ENCODE measurements around the gene PARD3. TPM values are rescaled to one million over a fixed set of nuclear protein-coding genes. Genes with fewer than 3 reads are reported as not detected.
A peak's percentile ranks its signal among the peaks of the same experiment; 100 is the strongest.
"Not testable (repeated sequence)": the region's sequence is repeated elsewhere in the genome, so short reads cannot be mapped to it uniquely, and the experiment has no call there.

The PARD3 gene
- total RNA-seq, 3 donors from 2014 or later, result 39.5 to 87.9 (median 47.0) TPM

DNA sequence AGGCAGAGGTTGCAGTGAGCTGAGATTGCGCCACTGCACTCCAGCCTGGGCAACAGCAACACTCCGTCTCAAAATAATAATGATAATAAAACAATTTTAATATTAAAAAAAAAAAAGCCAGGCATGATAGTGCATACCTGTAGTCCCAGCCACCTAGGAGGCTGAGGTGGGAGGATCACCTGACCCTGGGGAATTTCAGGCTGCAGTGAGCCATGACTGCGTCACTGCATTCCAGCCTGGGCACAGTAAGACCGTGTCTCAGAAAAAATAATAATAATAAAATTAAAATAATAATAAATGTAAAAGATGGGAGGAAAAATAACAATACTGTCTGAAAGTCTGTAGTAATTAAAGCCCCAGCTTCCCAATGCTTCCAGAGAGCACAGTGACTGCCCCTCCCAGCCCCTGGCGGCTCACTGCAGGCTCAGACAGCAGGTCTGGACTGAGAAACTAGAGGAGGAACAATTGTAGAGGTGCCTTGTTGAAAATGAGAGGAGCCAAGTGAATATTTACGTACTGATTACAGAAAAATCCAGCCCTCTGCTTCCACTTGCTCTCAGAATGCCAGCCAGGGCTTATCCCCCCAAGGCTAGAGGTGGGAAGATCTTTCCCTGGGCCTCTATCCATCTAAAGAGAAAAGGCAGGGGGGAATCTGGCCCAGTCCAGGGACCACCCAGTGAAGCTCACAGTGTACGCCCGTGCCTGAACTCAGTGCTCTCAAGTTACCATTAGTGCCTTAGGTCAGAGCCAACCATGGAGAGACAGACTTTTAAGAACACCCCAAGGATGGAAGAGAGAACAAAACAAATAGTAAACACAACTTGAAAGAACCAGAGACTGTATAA lies 112.8 kb downstream of the PARD3 start:
- Histone ChIP-seq H3K4me3 (no peak overlapping the region), H3K36me3 (ENCODE audit: low read depth) (no peaks in the 10 kb centered on the region), H3K9me3 (no peaks in the 10 kb centered on the region), H3K4me1 (ENCODE audit: low read depth) (no peaks in the 10 kb centered on the region)
- DNase-seq, result no peak
- ATAC-seq, result no peak
- intact Hi-C loops (cut with DNase I, micrococcal nuclease), result no loop called here
- TF ChIP-seq, protein P1, sequence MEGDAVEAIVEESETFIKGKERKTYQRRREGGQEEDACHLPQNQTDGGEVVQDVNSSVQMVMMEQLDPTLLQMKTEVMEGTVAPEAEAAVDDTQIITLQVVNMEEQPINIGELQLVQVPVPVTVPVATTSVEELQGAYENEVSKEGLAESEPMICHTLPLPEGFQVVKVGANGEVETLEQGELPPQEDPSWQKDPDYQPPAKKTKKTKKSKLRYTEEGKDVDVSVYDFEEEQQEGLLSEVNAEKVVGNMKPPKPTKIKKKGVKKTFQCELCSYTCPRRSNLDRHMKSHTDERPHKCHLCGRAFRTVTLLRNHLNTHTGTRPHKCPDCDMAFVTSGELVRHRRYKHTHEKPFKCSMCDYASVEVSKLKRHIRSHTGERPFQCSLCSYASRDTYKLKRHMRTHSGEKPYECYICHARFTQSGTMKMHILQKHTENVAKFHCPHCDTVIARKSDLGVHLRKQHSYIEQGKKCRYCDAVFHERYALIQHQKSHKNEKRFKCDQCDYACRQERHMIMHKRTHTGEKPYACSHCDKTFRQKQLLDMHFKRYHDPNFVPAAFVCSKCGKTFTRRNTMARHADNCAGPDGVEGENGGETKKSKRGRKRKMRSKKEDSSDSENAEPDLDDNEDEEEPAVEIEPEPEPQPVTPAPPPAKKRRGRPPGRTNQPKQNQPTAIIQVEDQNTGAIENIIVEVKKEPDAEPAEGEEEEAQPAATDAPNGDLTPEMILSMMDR (IDR thresholded peaks at IDR 0.05), result no peak

DNA sequence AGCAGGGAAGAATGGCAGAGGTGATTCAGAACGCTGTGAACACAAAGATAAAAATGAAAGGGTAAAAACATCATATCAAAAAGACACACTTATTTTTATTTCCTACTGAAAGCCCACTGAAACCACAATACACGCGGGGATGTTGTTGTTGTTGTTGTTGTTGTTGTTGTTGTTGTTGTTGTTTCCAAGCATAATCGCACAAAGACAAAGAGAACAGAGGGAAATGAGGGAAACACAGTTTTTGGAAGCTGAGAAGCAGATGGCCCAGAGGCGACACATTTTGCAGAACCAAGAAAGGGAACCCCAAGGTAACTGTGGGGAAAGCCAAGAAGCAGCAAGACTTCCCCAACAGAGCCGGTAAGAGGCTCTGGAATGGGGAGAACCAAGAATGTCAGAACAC lies 113.9 kb downstream of the PARD3 start:
- Histone ChIP-seq H3K4me1 (ENCODE audit: low read depth) (no peaks in the 10 kb centered on the region), H3K4me3 (no peak overlapping the region), H3K9me3 (no peaks in the 10 kb centered on the region), H3K36me3 (ENCODE audit: low read depth) (no peaks in the 10 kb centered on the region)
- intact Hi-C loops (cut with DNase I, micrococcal nuclease), result no loop called here
- DNase-seq (no peak), ATAC-seq (no peak)
- TF ChIP-seq, protein P1 (IDR thresholded peaks at IDR 0.05), result no peak

DNA sequence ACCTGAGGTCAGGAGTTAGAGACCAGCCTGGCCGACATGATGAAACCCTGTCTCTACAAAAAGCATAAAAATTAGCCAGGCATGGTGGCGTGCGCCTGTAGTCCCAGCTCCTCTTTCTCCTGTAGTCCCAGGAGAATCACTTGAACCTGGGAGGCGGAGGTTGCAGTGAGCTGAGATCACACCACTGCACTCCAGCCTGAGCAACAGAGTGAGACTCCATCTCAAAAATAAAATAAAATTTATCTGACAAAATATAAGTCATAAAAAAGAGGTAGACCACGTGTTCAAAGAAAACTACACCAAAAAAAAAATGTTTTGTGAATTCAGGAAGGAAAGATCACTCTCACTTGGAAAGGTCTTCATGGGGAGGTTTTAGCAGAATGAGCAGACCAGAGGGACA lies 114.3 kb downstream of the PARD3 start:
- DNase-seq; intact Hi-C loops (cut with DNase I, micrococcal nuclease); ATAC-seq; H3K4me3 ChIP-seq; H3K4me1 ChIP-seq (ENCODE audit: low read depth); H3K36me3 ChIP-seq (ENCODE audit: low read depth); H3K9me3 ChIP-seq: not testable (repeated sequence)

DNA sequence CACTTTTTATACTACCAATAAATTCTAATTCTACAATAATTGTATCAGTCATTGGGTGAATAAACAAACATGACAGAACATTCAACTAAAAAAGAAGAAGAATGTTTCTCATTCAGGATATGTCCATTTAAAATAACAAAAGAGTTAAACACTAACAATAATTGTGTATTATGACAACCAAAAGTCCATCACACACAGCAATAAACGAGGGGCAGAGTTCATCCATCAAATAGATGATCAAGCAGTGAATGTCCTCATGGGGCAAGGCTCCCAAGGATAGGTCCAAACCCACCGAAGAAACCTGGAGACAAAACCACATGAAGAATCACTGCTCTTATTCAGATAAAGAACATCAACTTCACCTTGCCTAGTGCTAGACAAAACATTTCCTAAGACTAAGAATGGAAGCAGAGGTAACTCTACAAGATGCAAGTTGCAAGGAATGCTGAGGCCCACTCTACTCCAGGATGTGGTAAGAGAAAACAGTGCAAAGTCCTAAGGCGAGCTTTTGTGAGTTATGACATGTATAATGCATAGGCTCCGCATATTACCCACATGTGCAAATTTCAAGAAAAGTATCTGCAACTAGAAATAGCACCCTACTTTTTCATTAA lies 115.1 kb downstream of the PARD3 start:
- no peak for DNase-seq
- intact Hi-C loops (cut with DNase I, micrococcal nuclease), result no loop called here
- H3K4me1 ChIP-seq (ENCODE audit: low read depth), result no peaks in the 10 kb centered on the region

DNA sequence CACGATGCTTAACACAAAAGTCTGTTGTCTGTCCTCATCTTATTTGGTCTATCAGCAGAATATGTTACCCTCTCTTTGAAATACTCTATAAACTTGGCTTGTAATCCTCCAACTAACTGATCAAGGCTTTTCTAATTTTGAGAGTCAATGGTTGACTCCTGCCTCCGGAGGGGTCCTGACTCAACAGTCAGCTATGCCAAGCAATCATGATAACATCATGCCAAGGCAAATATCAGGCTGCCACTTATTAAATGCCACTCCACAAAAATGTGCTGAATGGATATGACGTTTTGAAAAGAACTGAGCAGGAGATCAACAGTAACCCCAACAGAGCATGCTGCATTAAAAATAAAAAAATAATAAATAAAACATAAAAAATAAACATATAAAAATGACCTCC lies 116.1 kb downstream of the PARD3 start:
- H3K4me3 ChIP-seq, result no peak overlapping the region
- intact Hi-C loops (cut with DNase I, micrococcal nuclease), result no loop called here
- DNase-seq (no peak), ATAC-seq (no peak)
- no peaks in the 10 kb centered on the region for H3K36me3 ChIP-seq (ENCODE audit: low read depth)
- no peaks in the 10 kb centered on the region for H3K4me1 ChIP-seq (ENCODE audit: low read depth)
- TF ChIP-seq, protein P1 (IDR thresholded peaks at IDR 0.05), result no peak
- no peaks in the 10 kb centered on the region for H3K9me3 ChIP-seq

More for the DNA sequence above, 115.1 kb downstream of the PARD3 start:
- Histone ChIP-seq H3K36me3 (ENCODE audit: low read depth) (no peaks in the 10 kb centered on the region), H3K4me3 (no peak overlapping the region), H3K9me3 (no peaks in the 10 kb centered on the region)
- TF ChIP-seq, protein P1 (IDR thresholded peaks at IDR 0.05), result no peak
- peak; percentile 46 for ATAC-seq

DNA sequence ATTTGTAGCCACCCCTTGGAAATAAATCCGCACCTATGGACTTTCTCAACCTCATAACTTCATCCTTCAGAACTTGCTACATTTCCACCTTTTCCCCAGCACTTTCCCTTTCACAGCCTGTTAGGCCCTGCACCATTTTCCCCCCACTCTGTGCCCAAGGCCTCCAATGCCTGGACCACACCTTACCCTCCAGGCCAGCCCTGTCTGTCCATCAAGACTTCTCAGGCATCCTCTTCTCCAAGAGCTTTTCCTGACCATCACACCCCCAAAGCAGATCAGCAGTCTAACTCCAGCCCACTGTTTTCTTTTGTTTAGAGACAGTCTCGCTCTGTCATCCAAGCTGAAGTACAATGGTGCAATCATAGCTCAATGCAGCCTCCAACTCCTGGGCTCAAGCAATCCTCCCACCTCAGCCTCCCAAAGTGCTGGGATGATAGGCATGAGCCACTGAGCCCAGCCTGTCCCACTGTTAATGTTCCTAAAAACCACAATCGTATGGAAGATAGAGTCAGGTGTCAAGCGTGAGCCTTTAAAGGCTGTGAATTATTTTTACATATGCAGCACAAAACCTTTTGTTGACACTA lies 116.8 kb downstream of the PARD3 start:
- no peaks in the 10 kb centered on the region for H3K36me3 ChIP-seq (ENCODE audit: low read depth)
- intact Hi-C loops (cut with DNase I, micrococcal nuclease), result no loop called here

More for the DNA sequence above, 116.8 kb downstream of the PARD3 start:
- Histone ChIP-seq H3K9me3 (no peaks in the 10 kb centered on the region), H3K4me1 (ENCODE audit: low read depth) (no peaks in the 10 kb centered on the region), H3K4me3 (no peak overlapping the region)
- TF ChIP-seq, protein P1 (IDR thresholded peaks at IDR 0.05), result no peak
- DNase-seq (no peak), ATAC-seq (no peak)
